Activated naive CD4-positive, alpha-beta T cell treated with anti-CD3 and anti-CD28 coated beads, Interleukin-2, amount 50 U/mL, for 72 hours (primary cell): ENCODE results near the gene DHFR. TPM values are rescaled to one million over a fixed set of nuclear protein-coding genes. Genes with fewer than 3 reads are reported as not detected.

Source experiments
- ATAC-seq, 2 donors: fragments of 150-1000 bp; cut with Tn5 transposase; 2 replicates each; pipeline ENCODE4 v1.10.0; 2021; ENCODE audit warnings: mild to moderate bottlenecking in 2 of 2, moderate library complexity in 2 of 2
- DNase-seq, 2 donors: peaks; one replicate each; pipeline ENCODE4 v3.0.0; 2021 to 2022; ENCODE audit warnings: low spot score in 2 of 2
- H3K27ac Mint-ChIP-seq, 2 donors: one replicate each; pipeline ENCODE4 v1.8.0; 2022; ENCODE audit warnings: mild to moderate bottlenecking in 2 of 2, mixed read lengths in 2 of 2
- H3K36me3 Mint-ChIP-seq, 2 donors: one replicate each; pipeline ENCODE4 v1.8.0; 2022; ENCODE audit warnings: mixed read lengths in 2 of 2
- H3K9me3 Mint-ChIP-seq, 2 donors: one replicate each; pipeline ENCODE4 v1.8.0; 2022; ENCODE audit warnings: mixed read lengths in 2 of 2
- total RNA-seq, 2 donors: library from RNA; stranded (reverse); gene quantifications; one replicate each; pipeline ENCODE4 v1.2.3, GENCODE V29; 2022

DHFR gene
- total RNA-seq, 2 donors from 2014 or later: 81.0 to 89.6 TPM

GRCh38 chr5:80622756-80623155 is 32.0 kb downstream of the DHFR start:
- H3K27ac Mint-ChIP-seq: no peak overlapping the region

DNA sequence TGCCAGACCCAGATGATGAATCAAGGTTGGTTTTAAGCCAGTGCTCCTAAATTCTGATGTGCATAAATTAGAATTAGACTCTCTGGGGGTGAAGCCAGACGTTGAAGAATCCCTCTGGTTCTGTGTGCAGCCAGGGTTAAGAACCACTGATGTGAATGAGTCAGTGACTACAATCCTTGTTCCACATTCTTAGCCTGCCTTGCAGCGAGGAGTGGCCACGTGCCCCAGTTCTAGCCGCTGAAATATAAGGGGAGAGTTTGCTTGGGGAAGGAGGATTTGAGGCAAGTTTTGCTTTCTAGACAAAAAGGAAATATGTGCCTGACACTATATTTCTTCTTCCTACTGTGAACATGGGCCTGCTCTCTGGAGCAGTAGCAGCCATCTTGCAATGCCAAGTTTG is 34.6 kb downstream of the DHFR start:
- Mint-ChIP-seq H3K27ac (no peak overlapping the region), H3K9me3 (no peaks in the 10 kb centered on the region), H3K36me3 (peaks cover 8 to 18% of the 10 kb centered on the region in 2 donors)
- DNase-seq (no peak), ATAC-seq (no peak)

More at GRCh38 chr5:80622756-80623155, 32.0 kb downstream of the DHFR start:
- ATAC-seq: no peak
- no peak for DNase-seq
- H3K36me3 Mint-ChIP-seq: peaks cover 8 to 18% of the 10 kb centered on the region in 2 donors
- no peaks in the 10 kb centered on the region for H3K9me3 Mint-ChIP-seq

DNA sequence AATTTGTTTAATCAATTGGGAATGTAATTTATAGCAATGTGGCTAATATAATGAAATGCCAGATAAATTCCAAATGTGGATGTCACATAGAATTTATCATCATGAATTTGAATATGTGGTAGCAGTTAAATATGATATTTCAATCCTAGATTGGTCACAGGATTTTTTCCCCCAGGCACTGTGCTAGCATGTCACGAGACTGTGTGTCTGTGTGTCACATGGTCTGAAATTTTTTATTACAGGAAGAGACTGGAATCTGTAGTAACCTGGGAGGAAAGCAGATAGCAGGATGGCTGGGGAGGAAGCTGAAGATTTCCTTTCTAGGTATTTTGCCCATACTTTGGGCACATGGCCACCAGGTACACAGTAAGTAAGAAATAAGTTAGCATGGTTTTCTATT is 35.7 kb downstream of the DHFR start:
- ATAC-seq: no peak
- peaks cover 8 to 18% of the 10 kb centered on the region in 2 donors for H3K36me3 Mint-ChIP-seq

GRCh38 chr5:80618438-80618837 is 36.3 kb downstream of the DHFR start:
- no peak for ATAC-seq
- no peak for DNase-seq
- H3K36me3 Mint-ChIP-seq: peaks cover 8 to 18% of the 10 kb centered on the region in 2 donors
- H3K9me3 Mint-ChIP-seq: no peaks in the 10 kb centered on the region
- no peak overlapping the region for H3K27ac Mint-ChIP-seq

More for the DNA sequence above, 35.7 kb downstream of the DHFR start:
- Mint-ChIP-seq H3K27ac (no peak overlapping the region), H3K9me3 (no peaks in the 10 kb centered on the region)
- DNase-seq: no peak

- DNase-seq: no peak
- H3K9me3 Mint-ChIP-seq: peaks cover 0 to 3% of the 10 kb centered on the region in 2 donors
- no peak for ATAC-seq
- H3K36me3 Mint-ChIP-seq: peaks cover 2 to 5% of the 10 kb centered on the region in 2 donors
- H3K27ac Mint-ChIP-seq: no peak overlapping the region
These were observed 39.4 kb downstream of the DHFR start for GRCh38 chr5:80615266-80615914.

DNA sequence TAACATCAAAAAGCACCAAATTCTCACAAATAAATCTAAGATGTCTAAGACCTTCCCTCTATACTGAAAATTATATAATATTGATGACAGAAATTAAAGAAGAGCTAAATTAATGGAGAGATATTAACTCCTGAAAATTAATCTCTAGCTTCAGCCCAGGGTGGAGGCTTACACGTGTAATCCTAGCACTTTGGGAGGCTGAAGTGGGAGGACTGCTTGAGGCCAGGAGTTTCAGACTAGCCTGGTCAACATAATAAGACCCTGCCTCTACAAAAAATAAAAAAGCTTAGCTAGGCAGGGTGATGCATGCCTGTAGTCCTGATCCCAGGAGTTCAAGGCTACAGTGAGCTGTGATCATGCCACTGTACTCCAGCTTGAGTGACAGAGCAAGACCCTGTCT is 45.1 kb downstream of the DHFR start:
- ATAC-seq: no peak
- Mint-ChIP-seq H3K36me3 (peaks cover 4 to 10% of the 10 kb centered on the region in 2 donors), H3K9me3 (peaks cover 3 to 5% of the 10 kb centered on the region in 2 donors), H3K27ac (no peak overlapping the region)
- DNase-seq: no peak

DNA sequence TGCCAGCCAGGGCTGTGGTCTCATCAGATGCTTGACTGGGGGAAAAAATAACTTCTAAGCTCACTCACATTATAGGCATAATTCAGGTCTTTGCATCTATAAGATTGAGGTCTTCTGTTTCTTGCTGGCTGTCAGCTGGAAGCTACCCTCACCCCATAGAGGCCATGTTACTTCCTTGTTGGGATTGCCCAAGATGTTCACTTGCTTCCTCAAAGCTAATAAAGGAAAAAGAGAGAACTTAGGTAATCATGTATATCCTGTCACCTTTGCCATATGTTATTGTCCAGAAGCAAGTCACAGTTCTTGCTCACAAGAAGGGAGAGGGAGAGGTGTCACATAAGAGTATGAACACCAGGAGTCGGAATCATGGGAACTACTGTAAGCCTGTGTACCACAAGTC is 46.1 kb downstream of the DHFR start:
- H3K9me3 Mint-ChIP-seq: peaks cover 3 to 5% of the 10 kb centered on the region in 2 donors
- no peak for ATAC-seq
- no peak overlapping the region for H3K27ac Mint-ChIP-seq

DNA sequence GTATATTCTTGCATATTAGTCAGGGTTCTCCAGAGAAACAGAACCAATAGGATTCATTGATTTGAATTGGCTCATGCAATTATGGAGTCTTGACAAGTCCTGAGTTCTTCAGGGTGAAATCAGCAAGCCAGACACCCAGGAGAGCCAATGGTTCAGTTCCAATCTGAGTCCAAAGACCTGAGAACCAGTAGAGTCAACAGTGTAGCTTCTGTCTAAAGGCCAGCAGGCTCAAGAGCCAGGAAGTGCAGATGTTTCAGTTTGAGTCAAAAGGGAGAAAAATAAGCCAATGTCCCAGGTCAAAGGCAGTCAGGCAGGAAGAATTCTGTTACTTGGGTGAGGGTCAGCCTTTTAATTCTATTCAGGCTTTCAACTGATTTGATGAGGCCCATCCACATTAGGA is 47.0 kb downstream of the DHFR start:
- ATAC-seq: no peak
- H3K27ac Mint-ChIP-seq: no peak overlapping the region
- peaks cover 3 to 5% of the 10 kb centered on the region in 2 donors for H3K9me3 Mint-ChIP-seq
- peaks cover 4 to 10% of the 10 kb centered on the region in 2 donors for H3K36me3 Mint-ChIP-seq
- DNase-seq: no peak

More for the DNA sequence above, 46.1 kb downstream of the DHFR start:
- no peak for DNase-seq
- H3K36me3 Mint-ChIP-seq: peaks cover 4 to 10% of the 10 kb centered on the region in 2 donors

GRCh38 chr5:80607343-80607742 is 47.4 kb downstream of the DHFR start:
- ATAC-seq (no peak), DNase-seq (no peak)
- Mint-ChIP-seq H3K36me3 (peaks cover 4 to 10% of the 10 kb centered on the region in 2 donors), H3K9me3 (peaks cover 3 to 5% of the 10 kb centered on the region in 2 donors), H3K27ac (no peak overlapping the region)

DNA sequence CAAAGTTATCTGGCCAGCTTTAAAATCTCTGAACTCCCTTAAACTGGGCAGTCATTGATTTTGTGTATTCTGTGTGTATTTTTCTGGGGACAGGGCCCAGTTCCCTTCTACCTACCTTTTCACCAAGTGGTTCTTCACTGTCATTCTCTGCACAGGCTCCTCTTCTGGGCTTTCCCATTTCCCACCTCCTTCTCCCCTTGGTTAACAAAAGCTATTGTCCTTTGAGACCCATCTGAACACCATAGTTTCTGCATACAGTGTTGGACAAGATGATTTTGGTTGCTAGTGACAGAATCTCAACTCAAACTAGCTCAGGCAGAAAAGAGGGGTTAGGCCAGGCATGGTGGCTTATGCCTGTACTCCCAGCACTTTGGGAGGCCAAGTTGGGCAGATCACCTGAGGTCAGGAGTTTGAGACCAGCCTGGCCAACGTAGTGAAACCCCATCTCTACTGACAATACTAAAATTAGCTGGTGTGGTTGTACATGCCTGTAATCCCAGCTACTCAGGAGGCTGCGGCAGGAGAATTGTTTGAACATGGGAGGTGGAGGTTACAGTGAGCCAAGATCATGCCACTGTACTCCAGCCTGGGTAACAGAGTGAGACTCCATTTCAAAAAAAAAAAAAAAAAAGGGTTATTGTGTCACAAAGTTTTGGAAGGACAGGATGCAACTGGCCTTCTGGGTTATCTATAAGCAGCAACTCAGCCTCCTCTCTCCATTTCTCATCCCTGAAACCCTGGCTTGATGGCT is 53.7 kb downstream of the DHFR start:
- H3K9me3 Mint-ChIP-seq: no peaks in the 10 kb centered on the region
- H3K27ac Mint-ChIP-seq: no peak overlapping the region
- DNase-seq: no peak
- peak; percentile 72 to 75 for ATAC-seq
- no peaks in the 10 kb centered on the region for H3K36me3 Mint-ChIP-seq

- no peaks in the 10 kb centered on the region for H3K36me3 Mint-ChIP-seq
- no peak overlapping the region for H3K27ac Mint-ChIP-seq
- DNase-seq: no peak
- no peak for ATAC-seq
- no peaks in the 10 kb centered on the region for H3K9me3 Mint-ChIP-seq
These were observed 57.3 kb downstream of the DHFR start for GRCh38 chr5:80597500-80597899.

DNA sequence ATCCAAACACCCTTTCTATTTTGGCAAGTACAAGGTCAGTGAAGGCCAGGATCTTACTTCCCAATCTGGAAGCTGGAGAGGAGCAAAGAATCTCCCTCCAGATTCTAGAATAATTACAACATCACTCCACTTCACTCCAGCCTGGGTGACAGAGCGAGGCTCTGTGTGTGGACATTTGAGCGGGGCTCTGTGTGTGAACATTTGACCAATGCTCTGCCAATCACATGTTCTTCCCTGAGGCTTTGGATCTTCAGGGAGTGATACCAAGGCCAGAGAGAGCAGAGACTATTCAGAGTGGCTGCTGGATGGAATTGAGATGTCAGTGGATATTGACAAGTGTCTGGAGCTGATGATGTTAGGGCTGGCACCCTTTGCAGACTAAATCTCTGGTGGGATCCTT is 60.0 kb downstream of the DHFR start:
- no peak for ATAC-seq

GRCh38 chr5:80592761-80593160 is 62.0 kb downstream of the DHFR start:
- no peak overlapping the region for H3K27ac Mint-ChIP-seq
- no peak for DNase-seq
- H3K36me3 Mint-ChIP-seq: no peaks in the 10 kb centered on the region
- H3K9me3 Mint-ChIP-seq: no peaks in the 10 kb centered on the region
- ATAC-seq: no peak

More for the DNA sequence above, 60.0 kb downstream of the DHFR start:
- no peaks in the 10 kb centered on the region for H3K36me3 Mint-ChIP-seq
- no peak for DNase-seq
- no peaks in the 10 kb centered on the region for H3K9me3 Mint-ChIP-seq
- no peak overlapping the region for H3K27ac Mint-ChIP-seq

DNA sequence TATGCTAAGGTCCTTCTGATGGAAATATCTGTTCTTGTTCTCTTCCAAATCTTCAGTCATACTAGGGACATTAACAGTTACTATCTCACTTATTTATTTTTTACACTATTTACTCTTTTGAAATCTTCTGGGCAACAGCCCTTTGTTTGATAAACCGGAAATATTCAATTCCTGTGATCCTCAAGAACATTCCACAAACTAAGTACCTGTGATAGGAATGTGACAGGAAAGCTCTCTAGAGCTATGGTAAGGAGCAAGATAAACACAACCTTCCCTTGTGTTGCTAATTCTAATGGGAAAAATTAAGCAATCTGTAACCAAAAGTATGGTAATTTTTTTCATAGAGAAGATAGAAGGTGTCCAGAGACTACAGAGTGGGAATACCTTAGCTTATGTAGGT is 62.7 kb downstream of the DHFR start:
- ATAC-seq: no peak
- Mint-ChIP-seq H3K9me3 (no peaks in the 10 kb centered on the region), H3K36me3 (no peaks in the 10 kb centered on the region), H3K27ac (no peak overlapping the region)
- no peak for DNase-seq

- no peak overlapping the region for H3K27ac Mint-ChIP-seq
- no peak for DNase-seq
- H3K9me3 Mint-ChIP-seq: no peaks in the 10 kb centered on the region
- no peak for ATAC-seq
- H3K36me3 Mint-ChIP-seq: no peaks in the 10 kb centered on the region
These were observed 63.4 kb downstream of the DHFR start for GRCh38 chr5:80591352-80591751.

- H3K9me3 Mint-ChIP-seq: no peaks in the 10 kb centered on the region
- DNase-seq (no peak), ATAC-seq (no peak)
- H3K27ac Mint-ChIP-seq: no peak overlapping the region
- no peaks in the 10 kb centered on the region for H3K36me3 Mint-ChIP-seq
These were observed 64.0 kb downstream of the DHFR start for GRCh38 chr5:80590766-80591165.

- Mint-ChIP-seq H3K36me3 (no peaks in the 10 kb centered on the region), H3K9me3 (no peaks in the 10 kb centered on the region), H3K27ac (no peak overlapping the region)
- ATAC-seq (no peak), DNase-seq (no peak)
These were observed 65.8 kb downstream of the DHFR start for GRCh38 chr5:80588858-80589540.
